LNCaP clone FGC (cell line): ENCODE data around the gene GPD2.

Experiments used
- DNase-seq: peaks from one replicate; pipeline ENCODE4 v3.0.0-alpha.2; 2011; ENCODE audit warnings: low read depth
- H3K4me3 ChIP-seq: 2 replicates; pipeline ENCODE4 v1.5.1; 2011; ENCODE audit warnings: mild to moderate bottlenecking, low read depth, low read length, control low read depth
- CTCF ChIP-seq: IDR thresholded peaks from 2 replicates; pipeline ENCODE4 v1.5.1; 2012; ENCODE audit warnings: mild to moderate bottlenecking; ENCODE audit not compliant: control insufficient read depth, insufficient read depth; ENCODE audit errors: extremely low read depth

The GPD2 gene

GRCh38 chr2:156435718-156436496 lies at the start of gene GPD2:
GPD2 (plus strand) TSS chr2:156436379; CDS start chr2:156476106, 39,727 bp downstream.
- peak within 1 kb of the TSS; percentile 55 for H3K4me3 ChIP-seq
- peak; percentile 44 for DNase-seq
- TF ChIP-seq CTCF, result no peak

GRCh38 chr2:156394033-156394741 lies 42.0 kb upstream of the GPD2 start:
- TF ChIP-seq CTCF, result no peak
- DNase-seq, result no peak
- H3K4me3 ChIP-seq, result no peak overlapping the region

GRCh38 chr2:156396126-156396525 lies 40.1 kb upstream of the GPD2 start:
- no peak for DNase-seq
- TF ChIP-seq CTCF, result no peak
- H3K4me3 ChIP-seq, result no peak overlapping the region

- no peak for DNase-seq
- no peak for TF ChIP-seq CTCF
- no peak overlapping the region for H3K4me3 ChIP-seq
Observed at GRCh38 chr2:156397229-156397628, 39.0 kb upstream of the GPD2 start.

- no peak for DNase-seq
- H3K4me3 ChIP-seq, result no peak overlapping the region
- no peak for TF ChIP-seq CTCF
Observed at GRCh38 chr2:156398176-156398575, 38.0 kb upstream of the GPD2 start.

- peak overlapping the region; percentile 50 for H3K4me3 ChIP-seq
- no peak for DNase-seq
- no peak for TF ChIP-seq CTCF
Observed at GRCh38 chr2:156399224-156399949, 36.8 kb upstream of the GPD2 start.
